Fibroblast of lung (primary cell): ENCODE results near the gene S100A1.

Experiments
- CTCF ChIP-seq, 2 donors: IDR thresholded peaks in 1 of 2; conservative IDR thresholded peaks in 1 of 2; 1 replicate in 1 of 2; 2 replicates in 1 of 2; pipeline ENCODE4 v1.5.1; 2011 to 2012; ENCODE audit warnings: low read length in 2 of 2, control low read depth in 1 of 2, inconsistent platforms in 1 of 2, low read depth in 1 of 2, mild to moderate bottlenecking in 1 of 2
- EZH2 ChIP-seq: IDR thresholded peaks from 2 replicates; pipeline ENCODE4 v1.5.1; 2012; ENCODE audit warnings: low read length, control low read depth, mild to moderate bottlenecking; ENCODE audit errors: missing control alignments

DNA sequence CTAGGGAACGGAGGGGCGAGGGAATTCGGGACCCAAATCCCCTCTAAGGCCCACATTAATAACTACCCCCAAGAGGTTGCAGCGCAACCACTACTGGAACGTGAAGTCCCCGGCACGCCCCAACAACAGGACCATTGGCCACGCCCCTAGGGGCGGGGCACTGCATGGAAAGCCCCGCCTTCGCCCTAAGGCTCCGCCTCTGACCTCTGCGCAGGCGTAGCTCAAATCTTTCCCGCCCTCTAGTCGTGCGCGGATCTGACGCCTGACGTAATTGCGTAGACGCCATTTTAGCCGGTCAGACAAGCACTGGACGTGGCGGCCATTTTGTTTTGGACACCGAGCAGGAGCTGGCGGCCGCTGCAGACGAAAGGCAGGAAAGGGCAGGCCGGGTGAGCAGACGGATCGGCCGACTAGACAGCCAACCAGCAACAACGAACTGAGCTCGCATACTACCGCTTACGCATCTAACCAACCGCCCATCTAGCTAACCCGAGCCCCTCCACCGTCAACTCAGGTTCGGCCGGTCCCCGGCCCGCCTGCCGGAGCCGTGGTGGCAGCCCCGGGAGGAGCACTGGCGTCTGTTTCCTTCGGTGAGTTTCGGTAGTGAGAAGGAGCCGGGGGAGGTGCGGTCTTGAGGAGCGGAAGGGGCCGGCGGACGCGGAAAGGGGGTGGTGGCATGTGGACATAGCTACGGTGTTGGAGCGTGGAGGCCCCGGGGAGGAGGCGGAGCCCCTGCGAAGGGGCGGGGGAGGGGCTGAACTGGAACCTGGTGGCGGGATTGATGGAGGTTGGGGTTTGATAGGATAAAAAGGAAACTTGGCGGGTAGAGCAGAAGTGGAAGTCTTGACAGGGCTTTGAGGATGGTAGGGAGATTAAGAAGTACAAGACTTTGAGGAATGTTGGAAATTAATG is 5.8 kb downstream of the S100A1 start, which contains the start of gene CHTOP:
- TF ChIP-seq CTCF (conservative IDR thresholded peaks at IDR 0.05 in 1 of 2, IDR thresholded peaks at IDR 0.05 in 1 of 2; ENCODE audit: low read depth in 1 of 2, low read length in 2 of 2) (no peak), EZH2 (no peak)
